Osteocyte (in vitro differentiated cells): ENCODE results near the gene GRIK2. TPM values are rescaled to one million over a fixed set of nuclear protein-coding genes. Genes with fewer than 3 reads are reported as not detected.

ENCODE experiments used
- DNase-seq: peaks from one replicate; pipeline ENCODE4 v3.0.0; 2021; ENCODE audit warnings: mixed read lengths; ENCODE audit not compliant: unreplicated experiment; ENCODE audit errors: extremely low spot score
- H3K27ac Mint-ChIP-seq: one replicate; pipeline ENCODE4 v1.8.0; 2021; ENCODE audit warnings: mild to moderate bottlenecking, mixed read lengths; ENCODE audit not compliant: unreplicated experiment
- H3K27me3 Mint-ChIP-seq: one replicate; pipeline ENCODE4 v1.8.0; 2021; ENCODE audit warnings: mixed read lengths; ENCODE audit not compliant: unreplicated experiment
- H3K36me3 Mint-ChIP-seq: one replicate; pipeline ENCODE4 v1.8.0; 2021; ENCODE audit warnings: mixed read lengths; ENCODE audit not compliant: unreplicated experiment
- H3K4me1 Mint-ChIP-seq: one replicate; pipeline ENCODE4 v1.8.0; 2021; ENCODE audit warnings: mixed read lengths; ENCODE audit not compliant: unreplicated experiment
- H3K4me3 Mint-ChIP-seq: one replicate; pipeline ENCODE4 v1.8.0; 2021; ENCODE audit warnings: mild to moderate bottlenecking, moderate library complexity, mixed read lengths; ENCODE audit not compliant: unreplicated experiment
- H3K9me3 Mint-ChIP-seq: one replicate; pipeline ENCODE4 v1.8.0; 2021; ENCODE audit warnings: mixed read lengths; ENCODE audit not compliant: unreplicated experiment
- CTCF ChIP-seq: fragments of 200-600 bp; sonication (generic); IDR thresholded peaks from 2 replicates; pipeline ENCODE4 v1.5.0; 2021; ENCODE audit warnings: antibody characterized with exemption, mild to moderate bottlenecking, moderate library complexity
- total RNA-seq: library from RNA; stranded (reverse); gene quantifications from 2 replicates; pipeline ENCODE4 v1.2.1, GENCODE V29; 2021

The GRIK2 gene
- total RNA-seq, 1 donor from 2014 or later = 7.1 TPM

GRCh38 chr6:101666256-101666655 lies 272.7 kb downstream of the GRIK2 start:
- H3K4me1 Mint-ChIP-seq = peaks cover 12% of the 10 kb centered on the region
- H3K4me3 Mint-ChIP-seq = no peak overlapping the region
- peaks cover 4% of the 10 kb centered on the region for H3K9me3 Mint-ChIP-seq
- no peak overlapping the region for H3K27ac Mint-ChIP-seq
- no peaks in the 10 kb centered on the region for H3K27me3 Mint-ChIP-seq
- TF ChIP-seq CTCF = no peak
- H3K36me3 Mint-ChIP-seq = no peaks in the 10 kb centered on the region
- no peak for DNase-seq

- Mint-ChIP-seq H3K4me1 (peaks cover 18% of the 10 kb centered on the region), H3K4me3 (no peak overlapping the region), H3K27ac (no peak overlapping the region), H3K36me3 (no peaks in the 10 kb centered on the region), H3K27me3 (no peaks in the 10 kb centered on the region), H3K9me3 (peaks cover 12% of the 10 kb centered on the region)
- DNase-seq = no peak
- no peak for TF ChIP-seq CTCF
Measured at GRCh38 chr6:101668496-101669030, 275.1 kb downstream of the GRIK2 start.

- no peaks in the 10 kb centered on the region for H3K27me3 Mint-ChIP-seq
- TF ChIP-seq CTCF = no peak
- peaks cover 11% of the 10 kb centered on the region for H3K9me3 Mint-ChIP-seq
- no peak for DNase-seq
- no peak overlapping the region for H3K27ac Mint-ChIP-seq
- H3K4me1 Mint-ChIP-seq = peaks cover 49% of the 10 kb centered on the region
- peaks cover 4% of the 10 kb centered on the region for H3K36me3 Mint-ChIP-seq
- no peak overlapping the region for H3K4me3 Mint-ChIP-seq
Measured at GRCh38 chr6:101676187-101676586, 282.7 kb downstream of the GRIK2 start.

- Mint-ChIP-seq H3K36me3 (peaks cover 6% of the 10 kb centered on the region), H3K27ac (no peak overlapping the region), H3K9me3 (no peaks in the 10 kb centered on the region), H3K4me3 (no peak overlapping the region), H3K27me3 (no peaks in the 10 kb centered on the region), H3K4me1 (peaks cover 15% of the 10 kb centered on the region)
- TF ChIP-seq CTCF = no peak
- DNase-seq = no peak
Measured at GRCh38 chr6:101682937-101683336, 289.4 kb downstream of the GRIK2 start.

- H3K36me3 Mint-ChIP-seq = peaks cover 6% of the 10 kb centered on the region
- H3K9me3 Mint-ChIP-seq = no peaks in the 10 kb centered on the region
- no peak for TF ChIP-seq CTCF
- DNase-seq = no peak
- H3K27me3 Mint-ChIP-seq = no peaks in the 10 kb centered on the region
- H3K4me1 Mint-ChIP-seq = peaks cover 9% of the 10 kb centered on the region
- no peak overlapping the region for H3K4me3 Mint-ChIP-seq
- no peak overlapping the region for H3K27ac Mint-ChIP-seq
Measured at GRCh38 chr6:101683884-101684283, 290.4 kb downstream of the GRIK2 start.
